ENCODE measurements around the gene CDK14. TPM values are rescaled to one million over a fixed set of nuclear protein-coding genes. Genes with fewer than 3 reads are reported as not detected.
A peak's percentile ranks its signal among the peaks of the same experiment; 100 is the strongest.

Gene CDK14
- total and polyA plus RNA-seq, 2 donors (not counting 3 experiments of a cell fraction or from before 2014, with no cell fraction given), result 5.5 to 34.2 TPM

DNA sequence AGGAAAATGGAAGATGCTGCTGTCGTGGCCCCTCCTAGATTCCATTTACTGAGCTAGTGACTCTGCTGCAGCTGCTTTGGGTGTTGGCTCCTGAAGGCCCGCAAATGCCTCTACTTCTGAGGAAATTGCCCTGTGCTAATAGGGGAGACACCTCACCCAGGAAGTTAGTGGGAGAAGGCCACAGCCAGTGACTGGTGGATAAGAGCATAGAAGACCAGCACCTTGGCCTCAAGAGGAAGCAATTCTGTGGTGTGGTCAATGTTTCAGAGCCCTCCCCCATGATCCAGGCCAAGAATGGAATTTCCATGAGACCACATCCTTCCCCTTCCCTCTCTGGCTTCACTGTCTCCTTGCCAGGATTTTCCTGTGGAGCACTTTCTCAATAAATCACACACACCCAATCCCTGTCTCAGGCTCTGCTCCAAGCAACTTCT, 643.1 kb downstream of the CDK14 start:
- Histone ChIP-seq H3K4me1 (ENCODE audit: control insufficient read depth, extremely low read depth, insufficient read depth, low read length) (peaks cover 12% of the 10 kb centered on the region), H3K27me3 (ENCODE audit: control insufficient read depth in 2 of 2, insufficient read depth in 2 of 2, low read length in 2 of 2) (peaks cover 9 to 16% of the 10 kb centered on the region in 2 experiments), H3K79me2 (ENCODE audit: control insufficient read depth, insufficient read depth, low read length) (no peaks in the 10 kb centered on the region), H3K36me3 (ENCODE audit: control insufficient read depth in 2 of 2, extremely low read depth in 1 of 2, insufficient read depth in 2 of 2, low read length in 2 of 2) (no peaks in the 10 kb centered on the region), H3K9ac (replicated peaks; ENCODE audit: extremely low read depth, insufficient read depth, low read length) (no peak overlapping the region), H3K9me1 (replicated peaks; ENCODE audit: control insufficient read depth, extremely low read depth, insufficient read depth, low read length) (no peaks in the 10 kb centered on the region), H3K4me3 (replicated peaks in 1 of 3; ENCODE audit: insufficient read depth in 1 of 3, low read depth in 1 of 3, low read length in 3 of 3) (no peak overlapping the region), H3K27ac (ENCODE audit: insufficient read depth, low read depth, low read length) (no peak overlapping the region), H3K9me3 (replicated peaks; ENCODE audit: control insufficient read depth, insufficient read depth, low read length) (no peaks in the 10 kb centered on the region), H2AFZ (ENCODE audit: low read depth, low read length) (no peak overlapping the region), H3K4me2 (ENCODE audit: insufficient read depth, low read length) (peak overlapping the region; percentile 20), H4K20me1 (replicated peaks; ENCODE audit: control insufficient read depth, extremely low read depth, insufficient read depth, low read length) (no peaks in the 10 kb centered on the region)
- no TSS peak for BruUV-seq (replicated peaks)
- intact Hi-C loops (cut with micrococcal nuclease), result loop anchor here (1.0 kb wide), 1 partner anchor 25 kb away; the partner anchor contains the start of gene FZD1
- peak; percentile 93 for FAIRE-seq
- ChIA-PET CTCF (interaction anchor here (1.0 to 3.2 kb wide), 5 partner anchors 11 to 49 kb away, joined by 3 to 10 read pairs (median 6); no protein-coding TSS in a partner anchor), POLR2A (no interaction called here)
- TF ChIP-seq POLR2AphosphoS5 (IDR thresholded peaks at IDR 0.05; ENCODE audit: insufficient read depth, low read depth, low read length) (peak; percentile 87), EZH2 (IDR thresholded peaks at IDR 0.05; ENCODE audit: borderline replicate concordance, low read depth, low read length, severe bottlenecking) (no peak), FOS (IDR thresholded peaks at IDR 0.05; ENCODE audit: borderline replicate concordance, insufficient read depth, low read length) (peak; percentile 36), POLR2A (IDR thresholded peaks at IDR 0.05; ENCODE audit: low read depth, low read length) (peak; percentile 19), JUN (IDR thresholded peaks at IDR 0.05; ENCODE audit: borderline replicate concordance, insufficient read depth, insufficient read length, low read depth) (no peak), GATA2 (IDR thresholded peaks at IDR 0.05; ENCODE audit: insufficient read depth, insufficient read length, low read depth, low read length) (peak; percentile 79)
- TF ChIP-seq, protein P1, sequence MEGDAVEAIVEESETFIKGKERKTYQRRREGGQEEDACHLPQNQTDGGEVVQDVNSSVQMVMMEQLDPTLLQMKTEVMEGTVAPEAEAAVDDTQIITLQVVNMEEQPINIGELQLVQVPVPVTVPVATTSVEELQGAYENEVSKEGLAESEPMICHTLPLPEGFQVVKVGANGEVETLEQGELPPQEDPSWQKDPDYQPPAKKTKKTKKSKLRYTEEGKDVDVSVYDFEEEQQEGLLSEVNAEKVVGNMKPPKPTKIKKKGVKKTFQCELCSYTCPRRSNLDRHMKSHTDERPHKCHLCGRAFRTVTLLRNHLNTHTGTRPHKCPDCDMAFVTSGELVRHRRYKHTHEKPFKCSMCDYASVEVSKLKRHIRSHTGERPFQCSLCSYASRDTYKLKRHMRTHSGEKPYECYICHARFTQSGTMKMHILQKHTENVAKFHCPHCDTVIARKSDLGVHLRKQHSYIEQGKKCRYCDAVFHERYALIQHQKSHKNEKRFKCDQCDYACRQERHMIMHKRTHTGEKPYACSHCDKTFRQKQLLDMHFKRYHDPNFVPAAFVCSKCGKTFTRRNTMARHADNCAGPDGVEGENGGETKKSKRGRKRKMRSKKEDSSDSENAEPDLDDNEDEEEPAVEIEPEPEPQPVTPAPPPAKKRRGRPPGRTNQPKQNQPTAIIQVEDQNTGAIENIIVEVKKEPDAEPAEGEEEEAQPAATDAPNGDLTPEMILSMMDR (IDR thresholded peaks at IDR 0.05; ENCODE audit: extremely low read depth in 1 of 2, insufficient read depth in 1 of 2, low read depth in 1 of 2, low read length in 2 of 2), result no peak
- TF ChIP-seq, protein P2, sequence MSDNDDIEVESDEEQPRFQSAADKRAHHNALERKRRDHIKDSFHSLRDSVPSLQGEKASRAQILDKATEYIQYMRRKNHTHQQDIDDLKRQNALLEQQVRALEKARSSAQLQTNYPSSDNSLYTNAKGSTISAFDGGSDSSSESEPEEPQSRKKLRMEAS (IDR thresholded peaks at IDR 0.05; ENCODE audit: insufficient read depth, insufficient read length), result no peak
- DNase-seq (ENCODE audit: low read depth, low spot score), result peak; percentile 68
- dilution Hi-C loops (cut with MboI; ENCODE audit: extremely low pct_ligation_motif_present, low sequenced_read_pairs), result no loop called here
